Raji (cell line): ENCODE measurements around the gene CEP104.

Experiments used
- POLR2A ChIP-seq: IDR thresholded peaks from 2 replicates; pipeline ENCODE4 v1.6.1; 2011; ENCODE audit warnings: low read depth, low read length, control low read depth; ENCODE audit not compliant: insufficient read depth

The CEP104 gene

DNA sequence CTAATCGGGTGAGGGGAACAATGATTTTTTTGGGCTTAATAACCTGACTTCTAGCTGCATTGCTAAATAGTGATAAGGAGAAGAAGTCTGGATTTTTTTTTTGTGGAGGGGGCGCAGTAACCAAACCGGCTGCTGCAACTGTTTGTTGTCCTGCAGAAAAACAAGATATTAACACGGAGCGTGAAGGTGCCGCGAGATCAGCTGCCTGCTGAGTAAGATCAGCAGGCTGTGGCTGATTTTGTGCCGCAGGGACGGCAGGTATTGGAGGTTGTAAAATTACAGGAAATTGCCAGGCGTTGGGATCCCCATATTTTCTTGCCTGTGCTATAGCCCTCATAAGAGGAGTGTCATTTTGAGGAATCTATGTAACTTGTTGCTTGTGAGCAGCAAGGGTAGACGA, 52.0 kb downstream of the CEP104 start:
- no peak for TF ChIP-seq POLR2A

DNA sequence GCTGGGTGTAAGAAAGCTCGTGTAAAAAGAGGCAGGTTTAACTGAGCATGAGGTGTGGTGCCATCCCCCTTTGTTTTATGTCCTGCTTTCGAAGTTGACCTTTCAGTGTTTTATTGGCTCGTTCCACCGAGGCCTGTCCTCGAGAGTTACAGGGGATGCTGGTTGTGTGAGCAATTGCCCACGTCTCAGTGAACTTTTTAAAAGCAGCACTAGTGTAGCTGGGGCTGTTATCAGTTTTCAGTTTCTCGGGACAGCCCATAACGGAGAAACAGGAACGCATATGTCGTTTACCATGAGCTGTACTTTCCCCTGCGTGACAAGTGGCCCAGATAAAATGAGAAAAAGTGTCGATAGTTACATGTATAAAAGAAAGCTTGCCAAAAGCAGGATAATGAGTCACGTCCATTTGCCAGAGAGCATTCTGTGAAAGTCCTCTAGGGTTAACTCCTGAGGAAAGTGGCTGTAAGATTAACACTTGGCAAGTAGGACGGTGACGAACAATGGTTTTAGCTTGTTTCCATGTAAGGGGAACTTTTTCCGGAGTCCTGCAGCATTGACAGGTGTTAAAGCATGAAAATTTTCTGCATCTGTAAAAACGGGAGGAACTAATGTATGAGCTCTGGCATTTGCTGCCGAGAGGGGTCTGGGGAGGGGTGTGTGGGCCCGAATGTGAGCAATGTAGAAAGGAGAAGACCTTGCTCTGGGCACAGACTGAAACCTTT, 52.9 kb downstream of the CEP104 start:
- no peak for TF ChIP-seq POLR2A

DNA sequence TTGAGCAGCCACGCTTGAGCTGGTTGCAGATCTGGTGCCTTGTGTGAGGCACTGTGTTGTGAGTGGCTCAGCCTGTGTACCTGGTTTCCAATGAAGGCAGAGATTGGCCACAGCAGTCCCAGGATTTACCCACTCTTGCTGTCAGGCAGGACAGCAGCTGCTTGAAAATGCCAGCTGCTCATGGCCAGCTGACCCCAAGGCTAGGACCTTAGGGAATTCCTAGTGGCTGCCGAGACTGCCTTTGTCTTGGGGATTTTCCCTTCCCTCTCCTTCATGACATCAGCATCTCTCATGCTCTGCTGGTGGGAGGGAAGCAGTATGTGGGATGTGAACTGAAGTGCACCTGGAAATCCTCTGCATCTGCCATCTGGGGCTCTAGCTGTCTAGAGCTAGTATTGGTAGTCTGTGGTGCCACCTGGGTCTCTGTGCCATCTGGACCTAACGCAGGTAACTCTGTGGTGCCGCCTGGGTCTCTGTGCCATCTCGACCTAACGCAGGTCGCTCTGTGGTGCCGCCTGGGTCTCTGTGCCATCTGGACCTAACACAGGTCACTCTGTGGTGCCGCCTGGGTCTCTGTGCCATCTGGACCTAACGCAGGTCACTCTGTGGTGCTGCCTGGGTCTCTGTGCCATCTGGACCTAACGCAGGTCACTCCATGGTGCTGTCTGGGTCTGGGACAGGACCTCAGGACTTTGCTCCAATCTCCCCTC, 56.9 kb downstream of the CEP104 start:
- 0 out of 2 replicates have a peak, but pooled peaks have one; percentile 17 for TF ChIP-seq POLR2A

DNA sequence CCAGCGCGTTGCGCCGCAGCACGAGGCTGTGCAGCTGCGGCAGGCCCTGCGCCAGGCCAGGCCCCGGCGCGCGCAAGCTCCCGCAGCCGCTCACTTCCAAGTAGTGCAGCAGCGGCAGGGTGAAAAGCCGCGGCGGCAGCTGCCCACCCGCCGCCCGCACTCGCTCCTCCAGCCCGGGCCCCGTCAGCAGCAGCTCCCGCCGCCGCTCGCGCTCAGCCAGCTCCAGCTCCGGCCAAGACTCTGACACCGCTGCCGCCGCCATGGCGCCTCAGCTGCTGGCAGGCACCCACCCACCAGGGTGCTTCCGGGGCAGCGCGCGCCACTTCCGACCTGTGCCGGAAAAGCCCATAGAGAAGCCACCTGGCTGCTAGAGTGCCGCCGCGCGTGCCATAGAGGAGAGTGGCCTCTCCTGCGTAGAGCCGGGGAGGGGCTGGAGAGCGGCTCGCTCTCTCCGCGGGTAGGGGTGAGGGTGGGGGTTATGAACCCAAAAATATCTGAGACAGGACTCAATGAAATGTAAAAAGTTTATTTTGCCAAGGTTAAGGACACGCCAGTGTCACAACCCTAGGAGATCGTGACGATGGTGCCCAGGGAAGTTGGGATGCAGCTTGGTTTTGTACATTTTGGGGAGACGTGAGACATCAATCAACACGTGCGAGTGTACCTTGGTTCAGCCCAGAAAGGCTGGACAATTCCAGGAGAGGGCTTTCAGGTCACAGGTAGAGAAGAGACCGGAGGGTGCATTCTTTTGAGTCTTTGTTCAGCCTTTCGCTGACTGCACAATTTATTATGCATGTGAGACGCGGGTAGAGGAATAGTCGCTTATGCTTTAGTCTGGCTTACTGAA, 60.6 kb downstream of the CEP104 start, which contains the start of gene LRRC47:
Gene LRRC47, minus strand, starts transcription at position 284 of the 847 bp plus-strand sequence. Its CDS starts 22 bp downstream, at position 262.
- TF ChIP-seq POLR2A, result peak; percentile 84

DNA sequence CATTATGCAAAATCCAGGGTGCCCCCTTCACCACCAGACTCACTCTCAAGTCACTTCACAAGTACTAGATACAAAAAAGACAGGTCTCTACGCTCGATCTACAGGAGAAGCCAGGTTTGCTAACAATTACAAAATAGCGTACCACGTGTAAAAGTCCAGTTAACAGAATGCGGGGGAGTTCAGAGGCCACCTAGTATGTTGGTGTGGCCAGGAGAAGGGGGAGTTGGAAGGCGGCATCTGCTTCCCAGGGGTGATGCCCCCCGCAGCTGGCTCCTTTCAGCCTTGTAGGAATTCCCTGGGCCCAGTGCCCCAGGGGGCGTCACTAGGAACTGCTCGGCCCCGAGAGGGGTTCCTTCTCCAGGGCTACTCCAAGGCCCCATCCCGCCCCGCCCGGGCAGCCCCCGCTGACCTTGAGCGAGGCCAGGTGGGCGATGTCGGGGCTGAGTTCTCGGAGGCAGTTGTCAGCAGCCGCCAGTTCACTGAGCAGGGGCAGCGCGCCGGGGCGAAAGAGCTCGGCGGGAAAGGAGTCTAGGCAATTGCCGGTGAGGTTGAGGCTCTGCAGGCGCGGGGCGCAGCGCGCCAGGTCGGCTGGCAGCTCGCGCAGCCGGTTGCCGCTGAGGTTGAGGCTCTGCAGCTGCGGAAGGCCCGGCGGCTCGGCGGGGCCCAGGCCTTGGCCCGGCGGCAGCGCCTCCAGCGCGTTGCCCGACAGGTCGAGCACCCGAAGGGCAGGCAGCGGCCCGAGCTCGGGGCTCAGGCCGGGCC, 61.4 kb downstream of the CEP104 start:
- no peak for TF ChIP-seq POLR2A

DNA sequence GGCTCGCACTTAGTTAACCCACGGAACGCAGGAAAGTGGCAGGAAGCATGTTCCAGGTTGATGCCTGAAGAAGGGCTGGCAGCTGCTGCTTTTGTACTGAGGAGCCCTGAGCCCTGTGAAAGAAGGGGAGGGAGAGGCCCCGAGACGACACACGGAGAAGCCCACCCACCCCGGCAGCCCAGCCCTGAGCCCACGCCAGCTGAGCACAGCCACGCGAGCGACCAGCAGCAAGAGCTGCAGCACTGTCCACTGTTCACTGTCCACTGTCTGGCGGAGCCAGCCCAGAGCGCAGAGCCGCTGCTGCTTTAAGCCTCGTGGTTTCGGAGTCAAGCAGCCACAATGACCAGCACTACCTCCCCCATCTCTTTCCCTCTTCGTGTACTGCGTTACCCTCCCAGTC, 66.1 kb downstream of the CEP104 start:
- no peak for TF ChIP-seq POLR2A

DNA sequence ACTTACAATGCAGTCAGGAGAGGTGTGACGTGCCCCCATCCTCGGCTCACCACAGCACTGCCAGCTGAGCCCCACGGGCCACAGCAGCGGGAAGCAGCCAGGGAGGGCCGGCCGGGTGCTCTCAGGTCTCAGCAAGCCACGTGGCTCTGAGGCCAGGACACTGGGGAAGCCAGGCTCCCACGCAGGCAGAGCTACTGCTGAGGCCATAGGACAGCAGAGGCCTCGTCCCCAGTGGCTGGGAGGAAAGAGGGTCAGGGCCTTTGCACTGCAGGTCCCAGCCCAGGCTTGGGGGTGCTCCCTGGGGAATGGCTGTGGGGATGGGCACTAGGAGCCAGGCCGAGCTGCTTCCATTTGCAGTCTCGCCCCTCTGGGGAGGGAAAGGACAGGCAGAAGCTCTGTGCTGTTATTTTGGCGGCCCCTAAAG, 66.5 kb downstream of the CEP104 start:
- no peak for TF ChIP-seq POLR2A

DNA sequence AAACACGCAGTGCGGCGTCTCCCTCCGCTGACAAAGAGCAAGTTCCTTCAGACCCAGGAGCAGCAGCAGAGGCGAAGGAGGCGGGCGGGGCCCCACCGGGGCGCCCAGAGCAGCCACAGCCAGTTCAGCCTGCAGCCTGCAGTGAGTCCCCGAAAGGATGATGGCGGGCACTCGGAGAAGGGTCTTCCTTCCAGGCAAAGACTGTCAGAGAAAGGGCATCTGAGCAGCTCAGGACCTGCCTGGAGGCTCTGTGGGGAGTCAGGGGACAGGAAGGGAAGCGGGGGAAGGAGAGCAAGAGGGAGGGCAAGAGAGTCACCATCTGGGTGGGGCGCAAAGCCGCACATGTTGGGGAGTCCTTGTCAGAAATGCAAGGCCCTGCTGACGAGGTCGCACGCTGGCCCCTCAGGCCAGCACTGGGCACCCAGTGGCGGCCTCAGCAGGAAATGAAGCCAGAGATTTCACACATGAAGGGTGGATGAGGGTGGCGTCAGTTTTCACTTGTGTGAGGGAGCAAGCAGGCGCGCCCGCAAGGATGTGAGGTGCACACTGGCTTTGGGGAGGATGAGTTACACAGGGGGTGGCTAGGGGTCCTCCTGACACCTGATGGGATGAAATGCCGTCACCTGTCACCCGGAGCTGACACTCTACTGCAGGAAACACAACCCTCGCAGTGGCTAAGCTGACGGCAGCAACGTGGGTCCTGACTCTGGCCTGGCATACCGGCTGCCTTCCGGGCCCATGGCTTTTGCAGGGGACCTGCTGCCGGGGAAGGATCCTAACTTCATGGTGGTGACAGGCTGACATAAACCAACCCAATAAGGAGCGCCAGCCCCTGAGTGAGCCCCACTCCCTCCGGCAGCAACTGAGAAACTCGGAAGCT, 67.3 kb downstream of the CEP104 start:
- no peak for TF ChIP-seq POLR2A

DNA sequence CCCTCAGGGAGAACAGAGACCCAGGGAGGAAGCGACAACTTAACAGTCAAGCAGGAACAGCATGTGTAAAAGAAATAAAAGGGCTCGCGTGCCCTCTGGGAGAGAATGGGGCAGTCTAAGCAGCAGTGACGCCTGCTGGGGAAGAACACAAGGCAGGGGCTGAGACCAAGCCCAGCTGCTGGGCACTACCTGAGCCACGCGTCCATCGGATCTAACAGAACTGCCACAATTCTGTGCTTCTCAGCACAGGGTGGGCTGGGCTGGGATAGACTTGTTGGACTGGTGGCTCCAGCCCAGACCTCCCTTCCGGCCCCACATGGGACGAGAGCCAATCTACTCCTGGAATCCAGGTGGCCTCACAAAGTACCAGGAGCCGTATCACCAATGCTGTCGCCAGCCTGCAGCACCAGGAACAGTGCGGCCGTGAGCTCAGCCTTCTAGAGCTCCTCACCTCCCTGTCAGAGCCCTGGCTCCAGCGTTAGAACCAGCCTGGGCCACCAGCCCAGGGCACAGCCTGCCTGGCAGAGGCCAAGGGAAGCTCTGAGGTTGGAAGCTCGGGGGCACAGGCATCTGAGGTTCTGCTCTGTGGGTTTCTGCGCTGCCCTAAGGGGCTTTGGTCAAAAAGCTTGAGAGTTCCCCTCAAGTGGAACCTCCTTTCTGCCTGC, 68.1 kb downstream of the CEP104 start:
- no peak for TF ChIP-seq POLR2A

DNA sequence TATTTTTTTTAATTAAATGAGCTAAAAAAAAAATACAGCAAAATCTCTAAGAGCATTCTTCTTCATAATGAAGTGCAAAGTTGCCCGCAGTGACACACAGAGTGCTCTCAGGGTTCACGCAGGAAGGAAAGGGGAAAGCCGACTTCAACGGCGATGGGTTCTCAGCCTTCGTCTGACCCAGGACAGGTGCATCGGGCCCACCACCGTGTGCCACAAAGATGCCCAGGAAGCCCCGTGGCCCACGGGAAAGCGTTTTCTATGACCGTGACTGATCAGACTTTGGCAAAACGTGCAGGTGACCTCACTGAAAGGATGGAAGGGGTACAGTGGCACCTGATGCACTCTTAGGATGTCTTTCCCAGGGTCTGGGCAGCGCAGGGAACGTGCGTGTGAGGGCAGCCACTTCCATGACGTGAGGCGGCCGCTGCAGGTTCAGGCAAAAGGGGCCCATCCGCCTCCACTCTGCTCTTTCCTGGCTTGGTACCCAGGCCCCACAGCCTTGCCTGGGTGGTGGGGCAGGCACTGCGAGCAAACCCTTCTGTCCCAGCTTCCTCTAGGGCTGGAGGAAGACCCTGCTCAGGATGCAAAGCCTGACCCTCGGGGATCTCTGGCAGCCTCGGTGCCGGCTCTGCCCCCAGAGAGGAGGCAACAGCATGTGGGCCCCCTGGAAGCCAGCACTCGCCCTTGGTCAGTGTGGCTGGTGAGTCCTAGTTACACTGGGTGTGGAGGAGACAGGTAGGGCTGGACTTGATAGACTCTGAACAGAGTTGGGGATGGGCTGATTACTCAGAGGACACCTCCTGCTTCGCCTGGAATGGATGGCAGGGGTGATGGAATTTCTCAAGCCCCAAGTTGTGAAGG, 69.0 kb downstream of the CEP104 start:
- no peak for TF ChIP-seq POLR2A

DNA sequence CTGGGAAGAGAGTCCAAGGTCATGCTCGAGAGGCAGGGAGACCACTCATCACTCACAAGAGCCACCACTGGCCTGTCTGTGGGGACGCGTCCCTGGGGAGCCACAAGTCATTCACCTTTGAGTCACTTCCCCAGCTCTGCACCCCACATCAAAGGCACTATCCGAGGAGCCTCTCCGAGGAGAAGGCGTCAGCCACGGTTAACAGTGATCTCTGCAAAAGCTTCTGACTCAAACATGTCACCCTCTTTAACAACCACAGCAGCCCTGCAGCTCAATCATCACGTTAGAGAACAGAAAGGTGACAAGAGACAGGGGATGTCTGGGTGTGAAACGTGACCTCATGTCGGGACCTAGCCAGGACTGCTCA, 69.7 kb downstream of the CEP104 start:
- TF ChIP-seq POLR2A, result no peak

DNA sequence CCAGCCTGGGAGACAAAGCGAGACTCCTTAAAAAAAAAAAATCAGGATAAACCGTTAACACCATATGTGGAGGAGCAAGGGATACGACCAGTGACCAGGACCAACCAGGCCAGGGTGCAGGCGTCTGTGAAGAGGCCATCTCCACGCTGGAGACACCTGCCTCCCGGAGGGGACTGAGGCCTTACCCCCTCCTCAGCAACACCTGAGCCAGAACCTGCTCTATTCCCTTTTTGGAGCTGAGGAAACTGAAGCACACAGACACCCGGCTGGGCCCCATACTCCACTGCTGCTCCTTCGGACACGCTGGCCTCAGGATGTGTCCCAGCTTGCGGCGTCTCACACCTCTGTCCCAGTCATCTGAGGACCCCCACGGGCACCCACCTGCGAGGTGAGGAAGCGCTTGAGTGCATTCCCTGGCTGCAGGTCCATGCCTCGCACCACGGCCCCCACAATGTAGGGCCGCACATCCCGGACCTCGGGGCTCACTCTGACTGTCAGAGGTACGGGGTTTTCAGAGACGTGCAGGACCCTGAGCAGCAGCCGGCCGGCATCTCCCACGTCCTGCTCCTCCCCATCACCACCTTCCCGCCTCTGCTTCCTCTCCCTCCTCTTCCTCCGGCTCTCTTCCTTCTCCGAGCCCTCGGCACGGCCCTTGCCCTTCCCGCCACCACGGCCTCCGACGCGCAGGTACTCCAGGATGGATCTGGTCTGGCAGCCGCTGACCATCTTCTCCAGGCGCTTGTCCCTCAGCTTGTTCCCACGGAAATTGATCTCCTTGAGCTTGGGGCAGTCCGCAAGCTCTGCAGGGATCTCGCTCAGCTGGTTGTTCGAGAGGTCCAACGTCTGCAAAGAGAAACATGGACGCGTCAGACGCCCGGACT, 70.3 kb downstream of the CEP104 start:
- TF ChIP-seq POLR2A, result no peak
